Effector memory CD8-positive, alpha-beta T cell (primary cell): ENCODE results near the gene PPY.
"Not testable (repeated sequence)": the region's sequence is repeated elsewhere in the genome, so short reads cannot be mapped to it uniquely, and the experiment has no call there.

Experiments
- ATAC-seq: fragments of 150-1000 bp; cut with Tn5 transposase; replicated peaks from 2 replicates; pipeline ENCODE4 v1.10.0; 2021; ENCODE audit warnings: mild to moderate bottlenecking, moderate library complexity
- DNase-seq, 3 experiments: peaks; one replicate each; pipeline ENCODE4 v3.0.0; 2021
- H3K27ac Mint-ChIP-seq, 2 donors: one replicate each; pipeline ENCODE4 v1.8.0; 2022; ENCODE audit warnings: mild to moderate bottlenecking in 2 of 2, mixed read lengths in 2 of 2, moderate library complexity in 2 of 2
- H3K27me3 Mint-ChIP-seq, 2 donors: one replicate each; pipeline ENCODE4 v1.8.0; 2022; ENCODE audit warnings: mixed read lengths in 2 of 2
- H3K36me3 Mint-ChIP-seq: one replicate; pipeline ENCODE4 v1.8.0; 2022; ENCODE audit warnings: mild to moderate bottlenecking, moderate library complexity, mixed read lengths; ENCODE audit not compliant: insufficient read depth
- H3K4me1 Mint-ChIP-seq, 2 donors: one replicate each; pipeline ENCODE4 v1.8.0; 2022; ENCODE audit warnings: low read depth in 2 of 2, mixed read lengths in 2 of 2
- H3K4me3 Mint-ChIP-seq, 2 donors: one replicate each; pipeline ENCODE4 v1.8.0; 2022; ENCODE audit warnings: mild to moderate bottlenecking in 2 of 2, mixed read lengths in 2 of 2, moderate library complexity in 2 of 2
- H3K9me3 Mint-ChIP-seq, 2 donors: one replicate each; pipeline ENCODE4 v1.8.0; 2022; ENCODE audit warnings: mixed read lengths in 2 of 2

Gene PPY

DNA sequence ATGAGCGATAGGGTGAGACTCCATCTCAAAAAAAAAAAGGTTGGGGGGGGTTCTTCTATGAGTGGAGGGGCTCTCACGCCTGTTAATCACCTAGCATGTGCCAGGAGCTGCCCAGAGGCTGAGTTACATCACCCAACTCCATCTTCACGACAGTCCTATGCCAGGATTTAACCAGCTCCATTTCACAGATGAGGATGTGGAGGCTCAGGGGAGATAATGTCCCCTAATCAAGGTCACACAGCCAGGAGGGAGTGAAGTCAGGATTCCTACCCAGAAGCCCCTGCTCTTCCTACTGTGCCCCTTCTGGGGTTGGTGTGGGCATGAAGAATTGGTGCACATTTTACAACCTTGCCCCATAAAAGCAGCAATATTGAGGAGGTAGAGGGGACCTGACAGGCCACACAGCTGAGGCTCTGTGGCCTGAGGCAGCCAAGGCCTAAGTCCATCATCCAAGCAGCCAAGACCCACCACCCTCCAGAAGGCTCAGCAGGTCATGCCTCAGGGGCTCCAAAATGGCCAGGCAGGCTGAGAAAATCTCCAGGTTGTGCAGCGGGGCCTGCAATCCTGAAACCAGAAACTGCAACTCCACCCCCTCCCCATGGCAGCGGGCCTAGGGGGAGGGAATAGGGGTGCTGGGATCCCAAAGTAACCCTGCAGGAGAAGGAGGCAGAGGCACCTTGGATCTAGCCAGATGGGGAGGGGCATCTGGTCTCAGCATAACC, 6.9 kb downstream of the PPY start:
- DNase-seq (no peak), ATAC-seq (no peak)
- Mint-ChIP-seq H3K27ac (no peak overlapping the region), H3K27me3 (peaks cover 0 to 17% of the 10 kb centered on the region in 2 donors), H3K9me3 (no peaks in the 10 kb centered on the region), H3K4me3 (no peak overlapping the region), H3K36me3 (peaks cover 3% of the 10 kb centered on the region), H3K4me1 (peaks cover 4 to 10% of the 10 kb centered on the region in 2 donors)

DNA sequence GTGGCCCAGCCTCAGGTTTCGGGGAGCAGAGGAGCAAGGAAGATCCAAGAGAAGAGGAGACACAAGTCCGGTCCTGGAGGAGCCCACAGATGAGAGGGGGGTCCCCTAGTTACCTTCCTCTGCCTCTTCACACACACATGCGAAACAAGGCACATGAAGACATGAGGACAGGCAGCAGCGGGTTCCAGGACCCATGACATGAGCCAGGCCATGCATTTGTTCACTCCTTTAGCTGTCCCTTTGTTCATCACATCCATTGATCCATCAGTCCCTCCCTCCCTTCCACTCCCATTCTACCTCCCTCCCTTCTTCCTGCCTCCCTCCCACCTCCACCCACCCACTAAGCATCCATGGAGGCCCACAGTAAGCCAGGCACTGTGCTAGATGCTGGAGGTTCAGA, 9.4 kb downstream of the PPY start:
- peaks cover 4 to 6% of the 10 kb centered on the region in 2 donors for H3K4me1 Mint-ChIP-seq
- no peak for ATAC-seq
- H3K9me3 Mint-ChIP-seq: no peaks in the 10 kb centered on the region
- peak overlapping the region in 1 of 2 donors; percentile 41 for H3K27ac Mint-ChIP-seq
- no peak for DNase-seq
- peaks cover 3% of the 10 kb centered on the region for H3K36me3 Mint-ChIP-seq
- H3K27me3 Mint-ChIP-seq: peaks cover 0 to 16% of the 10 kb centered on the region in 2 donors
- H3K4me3 Mint-ChIP-seq: no peak overlapping the region

DNA sequence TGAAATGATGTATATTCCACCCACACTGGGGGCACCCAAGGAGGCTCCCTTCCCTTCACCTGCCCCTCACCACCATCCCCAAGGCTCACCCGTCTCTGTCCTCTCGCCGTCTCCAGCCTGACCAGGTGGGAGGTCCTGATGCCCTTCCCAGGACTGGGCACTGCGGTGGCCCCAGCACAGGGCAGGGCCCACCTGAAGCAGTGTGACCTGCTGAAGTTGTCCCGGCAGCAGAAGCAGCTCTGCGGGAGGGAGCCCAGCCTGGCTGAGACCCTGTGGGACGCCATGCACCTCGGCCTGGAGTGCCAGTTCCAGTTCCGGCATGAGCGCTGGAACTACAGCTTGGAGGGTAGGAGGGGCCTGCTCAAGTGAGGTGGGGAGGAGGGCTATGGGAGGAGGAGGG, 9.9 kb downstream of the PPY start:
- ATAC-seq: no peak
- Mint-ChIP-seq H3K4me1 (peaks cover 6 to 10% of the 10 kb centered on the region in 2 donors), H3K27ac (no peak overlapping the region)

DNA sequence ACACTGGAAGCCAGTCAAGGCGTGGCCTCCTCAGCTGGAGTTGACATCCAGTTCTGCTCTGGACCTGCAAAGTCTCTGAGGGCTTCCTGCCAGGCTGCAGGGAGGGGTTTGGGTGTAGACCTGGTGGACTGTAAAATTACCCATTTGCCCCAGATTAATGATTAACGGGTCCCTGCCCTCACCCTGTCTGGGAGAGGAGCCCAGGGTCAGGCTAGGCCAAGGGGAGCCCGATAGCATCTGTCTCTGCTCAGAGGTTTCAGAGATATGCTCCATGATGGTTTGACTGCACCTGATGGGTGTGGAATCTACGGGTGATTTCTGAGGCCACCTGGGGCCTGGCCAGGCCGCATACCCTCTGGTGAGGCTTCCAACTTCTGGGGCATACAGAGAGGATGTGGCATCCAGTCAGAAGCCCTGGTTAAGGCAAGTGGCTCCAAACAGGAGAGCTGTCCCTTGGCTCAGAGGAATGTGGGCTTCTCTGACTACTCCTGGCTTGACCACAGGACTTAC, 11.2 kb downstream of the PPY start:
- peak overlapping the region in 1 of 2 donors; percentile 46 for H3K27ac Mint-ChIP-seq

More for the DNA sequence above, 9.9 kb downstream of the PPY start:
- Mint-ChIP-seq H3K36me3 (peaks cover 3% of the 10 kb centered on the region), H3K9me3 (no peaks in the 10 kb centered on the region), H3K4me3 (no peak overlapping the region), H3K27me3 (peaks cover 0 to 16% of the 10 kb centered on the region in 2 donors)
- no peak for DNase-seq

DNA sequence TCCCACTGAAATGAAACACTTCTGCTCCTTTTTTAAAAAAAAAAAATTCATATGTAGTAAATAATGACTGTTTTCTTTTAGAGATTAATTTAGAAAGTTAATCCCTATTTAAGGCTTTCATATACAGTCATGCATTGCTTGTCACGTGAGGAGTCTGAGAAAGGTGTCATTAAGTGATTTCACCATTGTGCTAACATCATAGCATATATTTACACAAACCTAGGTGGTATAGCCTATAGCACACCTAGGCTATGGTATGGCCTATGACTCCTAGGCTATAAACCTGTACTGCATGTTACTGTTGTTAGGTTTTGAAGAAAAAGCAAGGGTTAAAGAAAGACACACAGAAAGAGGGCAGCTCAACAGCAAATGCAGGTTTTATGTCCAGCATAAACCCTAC, 13.7 kb downstream of the PPY start:
- H3K4me3 Mint-ChIP-seq: peak overlapping the region in 1 of 2 donors; percentile 80

More for the DNA sequence above, 11.2 kb downstream of the PPY start:
- Mint-ChIP-seq H3K4me3 (no peak overlapping the region), H3K4me1 (peaks cover 10 to 13% of the 10 kb centered on the region in 2 donors), H3K9me3 (no peaks in the 10 kb centered on the region), H3K36me3 (no peaks in the 10 kb centered on the region), H3K27me3 (peaks cover 0 to 23% of the 10 kb centered on the region in 2 donors)
- no peak for ATAC-seq
- DNase-seq: no peak

DNA sequence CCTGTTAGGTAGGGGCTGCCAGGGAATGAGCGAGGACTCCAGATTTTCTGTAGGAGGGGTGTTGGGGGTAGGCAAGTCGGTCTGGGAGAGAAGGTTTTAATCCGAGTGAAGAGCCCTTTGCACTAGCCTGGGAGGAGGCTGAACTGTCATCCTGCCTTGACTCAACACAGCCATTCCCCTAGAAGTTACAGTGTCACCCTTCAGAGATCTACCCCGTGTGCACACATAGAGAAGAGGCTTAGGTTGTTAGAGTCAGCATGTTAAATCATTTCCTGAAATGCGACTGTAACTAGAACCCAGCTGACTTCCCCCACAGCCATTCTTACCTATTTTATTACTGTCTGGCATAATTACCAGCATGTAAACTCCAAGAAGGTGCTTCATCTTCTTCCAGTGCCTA, 14.3 kb downstream of the PPY start:
- not testable (repeated sequence) for H3K36me3 Mint-ChIP-seq

More for the DNA sequence above, 13.7 kb downstream of the PPY start:
- no peak for ATAC-seq
- peaks cover 10 to 13% of the 10 kb centered on the region in 2 donors for H3K4me1 Mint-ChIP-seq
- H3K27ac Mint-ChIP-seq: no peak overlapping the region
- peaks cover 0 to 39% of the 10 kb centered on the region in 2 donors for H3K27me3 Mint-ChIP-seq
- H3K9me3 Mint-ChIP-seq: no peaks in the 10 kb centered on the region
- no peaks in the 10 kb centered on the region for H3K36me3 Mint-ChIP-seq
- DNase-seq: no peak

DNA sequence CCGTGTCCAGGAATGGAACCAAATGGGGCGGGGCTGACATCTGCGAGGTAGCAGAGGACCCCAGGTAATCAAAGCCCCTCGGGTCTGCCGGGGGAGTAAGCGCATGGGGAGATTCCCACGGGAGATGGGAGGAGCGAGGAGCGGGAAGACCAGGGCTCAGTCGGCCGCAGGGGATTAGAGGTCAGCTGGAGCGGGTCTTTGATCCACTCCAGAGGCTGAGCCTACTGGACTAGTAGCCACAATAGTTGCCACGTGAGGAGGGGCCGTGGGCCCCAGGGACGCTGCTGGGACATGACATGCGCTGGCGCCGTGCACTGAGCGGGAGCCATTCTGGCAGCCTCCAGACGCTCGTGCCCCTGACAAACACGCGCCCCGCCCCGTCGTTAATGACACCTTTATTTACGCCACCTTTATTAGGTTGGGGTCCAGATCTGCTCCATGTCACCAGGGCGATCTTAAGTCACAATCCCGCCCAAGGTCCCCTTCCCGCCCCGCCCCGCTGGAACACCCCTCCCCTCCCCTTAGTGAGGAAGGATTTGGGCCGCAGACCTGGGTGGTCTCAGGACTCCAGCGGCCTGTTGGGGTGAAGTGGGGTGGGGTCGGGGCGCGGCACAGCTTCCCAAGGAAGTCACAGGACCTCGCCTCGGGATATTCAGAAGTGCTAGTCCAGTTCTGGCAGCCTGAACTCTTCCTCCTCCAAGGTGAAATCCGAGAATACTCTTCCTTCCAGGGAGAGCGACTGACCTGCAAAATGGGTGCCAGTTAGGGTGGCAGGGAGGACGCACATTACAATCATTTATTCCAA, 15.0 kb downstream of the PPY start:
- ATAC-seq: peak; percentile 41
- peak overlapping the region; percentile 32 to 84 for H3K27ac Mint-ChIP-seq
- H3K4me1 Mint-ChIP-seq: peaks cover 10 to 13% of the 10 kb centered on the region in 2 donors
- H3K36me3 Mint-ChIP-seq: no peaks in the 10 kb centered on the region
- no peak for DNase-seq
- H3K4me3 Mint-ChIP-seq: peak overlapping the region; percentile 76 to 80
- no peaks in the 10 kb centered on the region for H3K9me3 Mint-ChIP-seq
- peaks cover 0 to 39% of the 10 kb centered on the region in 2 donors for H3K27me3 Mint-ChIP-seq

More for the DNA sequence above, 14.3 kb downstream of the PPY start:
- peak overlapping the region; percentile 76 to 80 for H3K4me3 Mint-ChIP-seq
- not testable (repeated sequence) for DNase-seq, H3K9me3 Mint-ChIP-seq
- peaks cover 10 to 13% of the 10 kb centered on the region in 2 donors for H3K4me1 Mint-ChIP-seq
- H3K27me3 Mint-ChIP-seq: peaks cover 0 to 39% of the 10 kb centered on the region in 2 donors
- peak; percentile 60 for ATAC-seq
- H3K27ac Mint-ChIP-seq: peak overlapping the region; percentile 27 to 84

DNA sequence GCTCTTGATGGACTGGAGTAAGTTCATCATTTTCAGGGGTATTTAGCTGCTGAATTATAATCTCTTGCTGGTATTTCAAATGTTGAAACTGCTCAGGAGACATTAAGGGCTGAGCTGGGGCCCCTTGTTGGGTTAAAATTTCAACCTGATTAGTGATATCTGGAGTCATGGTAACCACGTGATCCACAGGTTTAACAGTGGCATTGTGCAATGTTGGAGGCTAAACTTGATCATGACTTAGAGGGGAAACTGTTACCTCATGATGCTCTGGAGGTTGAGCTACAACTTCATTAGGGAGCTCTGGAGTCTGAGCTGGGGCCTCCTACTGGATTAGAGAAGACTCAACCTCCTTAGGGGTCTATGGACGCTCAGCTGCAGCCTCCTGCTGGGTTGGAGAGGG, 17.7 kb downstream of the PPY start:
- peaks cover 10 to 13% of the 10 kb centered on the region in 2 donors for H3K4me1 Mint-ChIP-seq
- no peaks in the 10 kb centered on the region for H3K36me3 Mint-ChIP-seq
- no peak overlapping the region for H3K4me3 Mint-ChIP-seq
- no peak for ATAC-seq
- H3K27ac Mint-ChIP-seq: no peak overlapping the region
- DNase-seq: no peak
- H3K9me3 Mint-ChIP-seq: no peaks in the 10 kb centered on the region
- peaks cover 0 to 34% of the 10 kb centered on the region in 2 donors for H3K27me3 Mint-ChIP-seq

DNA sequence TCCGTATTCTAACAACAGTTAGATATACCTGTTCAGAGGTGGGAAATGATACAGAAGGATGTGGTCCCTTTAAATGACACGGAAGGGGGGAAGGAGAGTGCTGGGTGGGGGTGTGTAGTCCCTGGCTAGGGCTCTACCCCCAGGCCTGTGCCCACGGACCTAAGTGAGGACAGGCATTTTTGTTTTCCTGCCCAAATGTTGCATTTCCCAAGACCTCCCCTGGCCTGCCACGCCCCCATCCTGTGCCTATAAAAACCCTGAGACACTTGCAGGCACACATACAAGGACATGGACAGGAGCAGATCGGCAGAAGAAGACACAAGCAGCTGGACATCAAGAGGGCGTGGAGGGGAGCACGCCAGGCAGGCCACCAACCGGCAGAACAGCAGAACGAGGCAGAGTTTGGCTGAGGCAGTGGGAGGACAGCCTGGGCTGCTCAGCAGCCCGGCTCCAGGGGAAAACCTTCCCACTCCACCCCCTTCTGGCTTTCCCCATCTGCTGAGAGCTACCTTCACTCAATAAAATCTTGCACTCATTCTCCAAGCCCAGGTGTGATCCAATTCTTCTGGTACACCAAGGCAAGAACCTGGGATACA, 21.7 kb downstream of the PPY start:
- no peak overlapping the region for H3K4me3 Mint-ChIP-seq
- H3K27ac Mint-ChIP-seq: no peak overlapping the region
- no peaks in the 10 kb centered on the region for H3K4me1 Mint-ChIP-seq
- DNase-seq: no peak
- peaks cover 6 to 18% of the 10 kb centered on the region in 2 donors for H3K27me3 Mint-ChIP-seq
- no peaks in the 10 kb centered on the region for H3K9me3 Mint-ChIP-seq
- no peaks in the 10 kb centered on the region for H3K36me3 Mint-ChIP-seq
- ATAC-seq: no peak

DNA sequence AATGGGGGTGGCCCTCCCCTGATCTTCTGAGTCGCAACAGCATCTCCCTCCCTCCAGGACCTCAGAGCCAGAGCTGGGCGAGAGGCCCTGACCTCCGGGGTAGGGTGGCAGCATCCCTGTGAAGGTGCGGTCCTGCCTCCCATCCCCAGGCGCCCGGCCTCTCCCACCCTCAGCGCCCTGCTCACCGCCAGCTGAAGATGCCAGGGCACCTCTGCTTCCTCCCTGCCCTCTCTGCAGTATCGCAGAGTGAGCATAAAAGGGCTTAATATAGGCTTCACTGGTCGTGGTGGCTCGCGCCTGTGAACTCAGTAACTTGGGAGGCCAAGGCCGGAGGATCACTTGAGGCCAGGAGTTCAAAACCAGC, 24.3 kb downstream of the PPY start:
- peaks cover 6 to 7% of the 10 kb centered on the region in 2 donors for H3K27me3 Mint-ChIP-seq
- H3K4me3 Mint-ChIP-seq: peak overlapping the region; percentile 40 to 68
- peak overlapping the region in 1 of 2 donors; percentile 32 for H3K27ac Mint-ChIP-seq
- ATAC-seq (no peak), DNase-seq (no peak)
- H3K4me1 Mint-ChIP-seq: no peaks in the 10 kb centered on the region
- H3K36me3 Mint-ChIP-seq: no peaks in the 10 kb centered on the region
- H3K9me3 Mint-ChIP-seq: no peaks in the 10 kb centered on the region

DNA sequence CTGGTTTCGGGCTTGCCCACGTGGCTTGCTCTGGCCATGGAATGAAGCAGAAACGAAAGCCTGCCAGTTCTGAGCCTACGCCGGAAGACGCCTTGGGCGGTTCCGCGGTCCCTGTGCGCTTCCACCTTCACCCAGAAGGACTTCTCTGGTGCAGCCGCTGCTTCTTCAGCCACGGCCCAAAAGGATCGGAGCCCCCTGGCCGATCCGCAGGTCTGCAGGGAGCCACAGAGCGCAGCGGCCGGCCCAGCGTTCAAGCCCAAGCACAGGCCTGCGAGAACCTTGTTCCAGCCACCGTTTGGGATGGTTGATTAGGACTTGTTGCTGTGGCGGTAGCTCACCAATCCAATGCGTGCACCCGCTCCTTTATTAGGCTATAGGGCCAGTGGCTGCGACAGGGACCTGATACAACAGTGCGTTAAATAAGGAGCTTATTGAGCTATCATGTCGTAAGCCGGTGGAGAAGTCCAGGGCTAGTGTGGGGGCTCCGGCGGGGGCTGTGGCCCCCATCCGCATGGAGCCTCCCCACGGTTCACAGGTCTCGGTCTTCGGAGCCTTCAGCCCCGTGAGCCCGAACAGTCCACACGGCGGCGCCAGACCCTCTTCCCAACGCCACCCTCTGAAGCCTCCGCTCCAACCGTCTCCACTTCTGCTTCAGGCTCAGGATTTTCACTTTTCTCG, 24.8 kb downstream of the PPY start:
- H3K27me3 Mint-ChIP-seq: peaks cover 6 to 7% of the 10 kb centered on the region in 2 donors
- H3K9me3 Mint-ChIP-seq: no peaks in the 10 kb centered on the region
- H3K27ac Mint-ChIP-seq: peak overlapping the region in 1 of 2 donors; percentile 32
- H3K4me3 Mint-ChIP-seq: peak overlapping the region; percentile 40 to 68
- DNase-seq: peak in 1 of 3 experiments; percentile 13
- peak; percentile 88 for ATAC-seq
- H3K4me1 Mint-ChIP-seq: no peaks in the 10 kb centered on the region
- H3K36me3 Mint-ChIP-seq: no peaks in the 10 kb centered on the region

DNA sequence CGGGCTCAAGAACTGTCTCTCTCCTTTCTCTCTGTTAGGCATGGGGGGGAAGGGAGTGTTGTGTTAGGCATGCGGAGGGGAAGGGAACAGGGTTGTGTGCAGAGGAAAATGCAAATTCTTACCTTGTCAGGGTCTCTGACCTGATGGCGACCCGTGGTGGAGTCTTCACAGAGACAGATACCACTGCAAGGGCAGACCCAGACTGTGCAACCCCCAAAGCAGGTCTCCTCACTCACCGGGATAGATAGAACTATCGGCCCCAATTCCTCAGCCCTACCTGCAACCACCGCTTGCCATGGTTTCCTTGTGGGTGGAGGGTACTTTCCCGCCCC, 25.3 kb downstream of the PPY start:
- Mint-ChIP-seq H3K4me3 (peak overlapping the region; percentile 40 to 68), H3K27me3 (peaks cover 6 to 7% of the 10 kb centered on the region in 2 donors), H3K9me3 (no peaks in the 10 kb centered on the region), H3K36me3 (no peaks in the 10 kb centered on the region), H3K4me1 (no peaks in the 10 kb centered on the region), H3K27ac (no peak overlapping the region)
- DNase-seq (no peak), ATAC-seq (no peak)

DNA sequence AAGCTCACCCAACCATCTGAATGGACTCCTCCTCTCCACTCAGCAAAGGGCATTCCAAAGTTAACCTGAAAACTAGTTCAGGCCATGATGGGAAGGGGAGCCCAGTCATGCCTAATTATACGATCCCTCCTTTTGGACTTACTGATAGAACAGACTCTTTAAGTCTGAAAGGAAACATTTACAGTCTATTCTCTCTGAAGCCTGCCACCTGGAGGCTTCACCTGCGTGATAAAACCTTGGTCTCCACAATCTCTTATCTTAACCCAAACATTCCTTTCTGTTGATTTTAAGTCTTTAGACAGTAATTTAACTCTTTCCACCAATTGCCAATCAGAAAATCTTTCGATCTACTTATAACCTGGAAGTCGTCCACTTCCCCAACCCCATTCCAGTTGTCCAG, 25.9 kb downstream of the PPY start:
- H3K27ac Mint-ChIP-seq: no peak overlapping the region
- H3K9me3 Mint-ChIP-seq: no peaks in the 10 kb centered on the region
- H3K4me1 Mint-ChIP-seq: no peaks in the 10 kb centered on the region
- H3K36me3 Mint-ChIP-seq: no peaks in the 10 kb centered on the region
- ATAC-seq (no peak), DNase-seq (no peak)
- H3K4me3 Mint-ChIP-seq: no peak overlapping the region
- peaks cover 6 to 7% of the 10 kb centered on the region in 2 donors for H3K27me3 Mint-ChIP-seq
